Mucosa of gallbladder (tissue), 1 donor: ENCODE results near the gene HAGHL. TPM values are rescaled to one million over a fixed set of nuclear protein-coding genes. Genes with fewer than 3 reads are reported as not detected.
A peak's percentile ranks its signal among the peaks of the same experiment; 100 is the strongest.
"Not testable (repeated sequence)": the region's sequence is repeated elsewhere in the genome, so short reads cannot be mapped to it uniquely, and the experiment has no call there.

ENCODE experiments used
- DNase-seq: peaks from one replicate; pipeline ENCODE4 v3.0.0-alpha.2; 2020; ENCODE audit warnings: low spot score
- total RNA-seq: library from RNA; stranded (reverse); gene quantifications from one replicate; pipeline ENCODE4 v1.2.1, GENCODE V29; 2021
- donor health status: DM: no; HTN: no; CAD: no.

Gene HAGHL
- total RNA-seq, 1 donor from 2014 or later = 13.4 TPM

DNA sequence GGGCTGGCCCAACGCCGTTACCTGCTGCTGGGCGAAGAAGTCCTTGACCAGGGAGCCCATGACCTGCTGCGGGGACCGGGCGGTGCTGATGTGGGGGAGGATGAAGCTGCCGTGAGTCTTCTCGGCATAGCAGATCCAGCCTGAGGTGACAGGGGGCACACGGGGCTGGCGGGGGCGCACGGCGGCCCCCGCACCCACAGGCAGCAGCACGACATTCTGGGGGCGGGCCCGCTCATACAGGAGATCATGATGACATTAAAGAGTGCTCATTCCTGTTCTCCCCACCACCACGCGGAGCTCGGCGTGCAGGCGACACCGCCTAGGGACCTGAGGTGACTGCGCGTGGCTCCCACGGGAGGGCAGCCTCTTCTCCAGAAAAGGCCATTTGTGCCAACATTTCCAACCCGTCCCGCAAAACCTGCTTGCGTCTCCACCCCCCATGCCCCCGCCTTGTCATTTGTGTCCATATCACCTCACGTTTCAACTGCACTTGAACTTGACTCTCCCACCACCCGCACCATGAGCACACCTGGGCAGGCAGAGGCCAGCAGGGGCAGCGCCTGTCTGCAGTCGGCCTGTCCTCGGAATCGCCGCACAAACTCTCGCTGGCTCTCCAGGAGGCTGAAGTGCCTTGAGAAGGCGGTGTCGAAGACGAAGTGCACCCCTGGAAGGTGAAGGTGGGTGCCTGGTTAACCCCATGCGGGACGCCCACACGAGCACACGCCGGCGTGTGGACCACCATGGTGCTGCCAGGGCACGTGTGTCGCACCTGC, 7.5 kb downstream of the HAGHL start:
- no peak for DNase-seq

DNA sequence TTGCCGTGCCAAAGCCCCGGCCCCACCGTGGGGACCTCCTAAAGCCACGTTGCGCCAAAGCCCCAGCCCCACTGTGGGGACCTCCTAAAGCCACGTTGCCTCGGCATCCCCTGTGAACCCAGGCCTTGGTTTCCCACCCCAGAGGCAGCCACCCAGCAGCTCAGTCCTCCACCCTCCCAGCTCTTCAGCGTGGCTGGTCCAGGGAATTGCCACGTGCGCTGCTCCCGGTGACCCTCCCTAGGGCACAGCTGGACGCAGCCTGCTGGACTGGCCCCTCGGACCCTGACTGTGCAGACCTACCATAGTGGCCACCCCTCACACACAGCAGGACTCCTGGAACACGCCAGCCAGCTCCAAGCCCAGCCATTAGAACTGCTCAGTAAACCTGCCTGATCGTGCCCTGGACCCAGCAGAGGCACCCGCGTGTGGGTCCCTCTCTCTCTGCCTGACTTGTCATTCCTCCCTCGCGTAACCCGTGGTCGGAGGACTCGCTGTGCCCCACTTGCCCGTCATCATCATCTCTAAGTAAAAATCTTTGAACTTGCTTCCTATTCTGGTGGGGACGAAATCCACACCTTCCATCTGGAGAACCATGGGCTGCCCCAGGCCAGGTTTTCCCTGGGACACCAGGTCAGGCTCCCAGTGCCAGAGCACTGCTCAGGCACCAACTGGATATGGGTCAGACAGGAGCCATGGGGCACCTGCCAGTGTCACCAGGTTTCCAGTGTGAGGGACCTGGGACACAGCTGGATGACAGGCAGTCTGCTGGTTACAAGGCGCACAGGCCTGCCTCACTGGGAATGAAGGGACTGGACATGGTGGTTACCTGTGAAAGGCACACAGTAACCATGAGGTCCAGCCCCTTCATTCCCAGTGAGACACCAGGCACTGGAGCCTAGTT, 8.3 kb downstream of the HAGHL start:
- no peak for DNase-seq

DNA sequence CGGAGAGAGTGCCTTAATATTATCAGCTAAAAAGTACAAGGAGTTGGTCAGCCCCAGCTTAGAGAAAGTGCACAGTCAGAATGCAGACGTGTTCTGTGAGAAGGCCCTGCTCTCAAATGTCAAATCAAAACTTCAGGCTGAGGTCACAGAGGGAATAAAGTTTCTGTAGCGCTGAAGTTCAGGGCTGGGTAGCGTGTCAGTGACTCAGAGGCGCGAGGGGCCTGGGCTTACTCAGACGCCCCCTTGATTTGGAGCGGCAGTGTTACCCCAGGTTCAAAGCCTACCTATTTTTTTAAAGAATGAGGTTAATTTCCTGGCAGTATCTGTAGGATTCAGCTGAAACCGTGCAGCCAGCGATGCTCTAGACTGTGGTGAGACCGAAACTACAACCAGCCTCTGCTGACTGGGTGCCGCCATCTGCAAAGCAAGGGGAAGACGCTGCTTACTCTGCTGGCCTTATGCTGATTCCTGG, 9.1 kb downstream of the HAGHL start:
- no peak for DNase-seq

DNA sequence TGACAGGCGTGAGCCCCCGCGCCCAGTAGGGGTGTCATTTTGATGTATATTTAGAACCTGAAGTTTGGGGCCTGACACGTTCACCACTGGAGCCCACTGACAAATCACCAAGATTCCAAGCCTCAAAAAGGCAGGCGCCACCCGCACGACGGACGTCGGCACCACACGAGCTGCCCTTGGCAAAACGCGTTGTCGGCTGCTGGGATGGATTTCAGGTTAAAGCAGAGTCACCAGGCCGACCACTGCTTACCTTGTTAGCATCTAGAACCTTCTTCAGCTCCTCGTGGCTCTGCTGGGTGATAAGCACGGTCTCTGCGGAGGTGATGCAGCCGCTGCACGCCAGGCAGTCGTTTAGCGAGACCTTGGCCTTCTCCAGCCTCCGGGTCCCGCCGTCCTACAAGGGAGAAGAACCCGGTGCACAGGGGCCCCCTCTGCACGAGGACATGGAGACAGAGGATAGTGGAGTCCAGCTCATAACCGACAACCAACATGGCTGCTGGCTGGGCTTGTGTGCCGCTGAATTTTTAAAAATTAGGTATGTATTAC, 10.1 kb downstream of the HAGHL start:
- no peak for DNase-seq

DNA sequence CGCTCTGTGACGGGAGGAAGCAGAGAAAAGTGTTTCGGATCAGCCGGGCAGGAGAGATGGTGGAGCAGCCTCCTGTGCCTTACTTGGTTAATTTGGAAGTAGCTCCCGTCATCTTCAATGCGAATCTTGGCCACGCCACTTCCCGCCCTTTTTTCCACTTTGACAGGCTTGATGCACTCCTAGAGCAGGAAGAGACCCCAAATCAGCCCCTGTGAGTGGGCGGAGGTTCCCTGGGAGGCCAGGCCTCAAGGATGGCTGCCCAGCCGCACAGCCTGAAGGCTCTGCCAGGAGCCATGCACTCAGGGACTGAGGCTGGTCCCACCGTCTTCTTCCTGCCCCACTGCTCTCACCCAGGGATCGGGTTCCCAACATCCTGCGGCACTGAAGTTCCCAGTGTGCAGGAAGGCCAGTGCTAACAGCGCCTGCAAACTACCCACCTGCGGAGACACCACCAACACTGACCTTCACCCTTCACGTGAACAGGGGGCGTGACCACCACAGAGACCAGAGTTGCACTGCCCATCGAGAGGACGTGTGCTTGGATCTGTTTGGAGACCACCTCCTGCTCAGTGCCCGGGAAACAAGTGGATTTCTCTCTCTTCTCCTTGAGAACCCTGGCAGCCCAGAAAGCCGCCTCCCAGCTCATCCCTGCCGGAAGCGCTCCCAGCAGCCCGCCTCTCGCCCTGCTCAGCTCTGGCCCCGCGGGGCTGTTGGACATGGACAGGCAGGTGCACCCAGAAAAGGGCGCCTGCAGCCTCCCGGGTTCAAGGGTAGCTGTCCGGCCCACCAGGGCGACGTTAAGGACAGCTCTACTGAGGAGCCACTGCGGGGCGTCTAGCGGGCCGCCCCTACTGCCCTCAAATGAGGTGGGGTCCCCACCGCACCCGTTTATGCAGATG, 12.9 kb downstream of the HAGHL start:
- no peak for DNase-seq

DNA sequence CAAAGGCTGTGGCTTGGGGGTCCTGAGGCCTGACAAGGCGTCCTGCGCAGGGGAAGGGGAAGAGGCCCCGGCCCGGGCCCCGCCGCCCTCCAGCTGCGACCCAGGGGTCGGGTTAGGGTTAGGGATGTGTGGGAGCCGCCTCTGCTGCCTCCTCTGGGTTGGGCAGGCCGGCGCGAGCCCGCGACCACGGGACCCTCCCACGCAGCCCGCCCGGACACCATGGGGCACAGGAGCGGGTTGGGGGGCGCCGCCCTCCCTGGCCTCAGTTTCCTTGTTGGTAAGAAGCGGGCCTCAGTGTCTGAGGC, 13.5 kb downstream of the HAGHL start:
- DNase-seq = no peak

DNA sequence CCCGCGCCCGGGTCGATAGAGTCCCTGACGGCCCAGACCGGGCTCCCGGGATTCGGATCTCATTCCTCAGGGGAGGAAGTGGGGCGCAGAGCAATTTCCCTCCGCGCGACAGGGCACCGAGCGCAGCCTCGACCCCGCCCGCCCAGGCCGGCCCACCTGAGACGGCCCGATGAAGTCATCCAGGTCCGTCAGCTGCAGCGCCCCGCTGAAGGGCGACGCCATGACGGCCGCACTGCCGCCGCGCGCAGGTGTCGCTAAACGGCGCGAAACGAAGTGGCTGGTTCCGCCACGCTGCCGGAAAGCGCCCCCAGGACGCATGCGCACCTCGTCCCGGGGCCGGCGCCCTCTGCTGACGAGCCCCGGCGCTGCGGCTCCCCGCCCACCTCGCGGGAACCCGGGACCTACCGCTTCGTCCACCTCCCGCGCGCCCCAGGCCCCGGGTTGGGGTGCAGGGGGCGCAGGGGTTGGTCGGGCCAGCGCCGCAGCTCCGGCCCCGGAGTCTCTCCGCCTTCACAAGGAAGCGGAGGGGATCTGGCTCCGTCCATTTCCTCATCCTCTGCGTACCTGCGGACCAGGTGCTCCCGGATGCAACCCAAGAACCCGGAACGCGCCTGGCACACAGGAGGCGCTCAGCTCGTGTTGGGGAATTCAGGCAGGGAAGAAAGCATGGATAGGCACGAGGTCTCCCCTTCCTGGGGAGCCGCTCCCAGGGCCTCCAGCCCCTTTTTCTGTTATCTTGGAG, 14.0 kb downstream of the HAGHL start, which contains the start of gene CIAO3:
CIAO3 (minus strand) TSS at position 234 of the 742 bp plus-strand sequence; CDS start at position 222, 12 bp downstream.
- DNase-seq = peak; percentile 90

DNA sequence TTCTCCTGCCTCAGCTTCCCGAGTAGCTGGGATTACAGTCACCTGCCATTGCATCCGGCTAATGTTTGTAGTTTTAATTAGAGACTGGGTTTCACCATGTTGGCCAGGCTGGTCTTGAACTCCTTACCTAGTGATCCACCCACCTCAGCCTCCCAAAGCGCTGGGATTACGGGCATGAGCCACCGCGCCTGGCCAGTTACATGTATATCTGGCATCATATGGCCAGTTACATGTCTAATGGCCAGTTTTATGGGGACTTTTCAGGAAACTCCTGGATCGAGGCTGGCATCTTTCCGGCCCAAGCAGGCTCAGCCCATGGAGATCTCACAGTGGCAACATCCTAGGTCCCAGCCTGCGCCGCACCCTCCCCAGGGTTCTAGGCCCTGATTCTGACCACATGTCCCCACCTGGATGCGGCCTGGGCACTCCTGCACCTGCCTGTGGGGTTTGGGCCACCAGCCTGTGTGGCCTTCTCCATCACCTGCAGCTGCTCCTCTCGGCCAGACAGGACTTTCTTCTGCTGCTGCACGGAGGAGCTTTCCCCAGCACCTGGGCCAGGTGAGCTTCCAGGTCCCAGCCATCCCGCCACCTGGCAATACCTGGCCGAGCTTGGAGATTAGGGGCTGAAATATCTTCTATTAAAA, 15.2 kb downstream of the HAGHL start:
- DNase-seq = no peak

DNA sequence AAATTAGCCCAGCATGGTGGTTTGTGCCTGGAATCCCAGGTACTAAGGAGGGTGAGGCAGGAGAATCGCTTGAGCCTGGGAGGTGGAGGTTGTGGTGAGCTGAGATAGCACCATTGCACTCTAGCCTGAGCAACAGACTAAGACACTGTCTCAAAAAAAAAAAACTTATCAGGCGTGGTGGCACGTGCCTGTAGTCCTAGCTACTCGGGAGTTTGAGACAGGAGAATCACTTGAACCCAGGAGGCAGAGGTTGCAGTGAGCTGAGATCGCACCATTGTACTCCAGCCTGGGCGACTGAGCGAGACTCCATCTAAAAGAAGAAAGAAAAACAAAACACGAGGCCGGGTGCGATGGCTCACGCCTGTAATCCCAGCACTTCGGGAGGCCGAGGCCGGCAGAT, 16.0 kb downstream of the HAGHL start:
- not testable (repeated sequence) for DNase-seq

DNA sequence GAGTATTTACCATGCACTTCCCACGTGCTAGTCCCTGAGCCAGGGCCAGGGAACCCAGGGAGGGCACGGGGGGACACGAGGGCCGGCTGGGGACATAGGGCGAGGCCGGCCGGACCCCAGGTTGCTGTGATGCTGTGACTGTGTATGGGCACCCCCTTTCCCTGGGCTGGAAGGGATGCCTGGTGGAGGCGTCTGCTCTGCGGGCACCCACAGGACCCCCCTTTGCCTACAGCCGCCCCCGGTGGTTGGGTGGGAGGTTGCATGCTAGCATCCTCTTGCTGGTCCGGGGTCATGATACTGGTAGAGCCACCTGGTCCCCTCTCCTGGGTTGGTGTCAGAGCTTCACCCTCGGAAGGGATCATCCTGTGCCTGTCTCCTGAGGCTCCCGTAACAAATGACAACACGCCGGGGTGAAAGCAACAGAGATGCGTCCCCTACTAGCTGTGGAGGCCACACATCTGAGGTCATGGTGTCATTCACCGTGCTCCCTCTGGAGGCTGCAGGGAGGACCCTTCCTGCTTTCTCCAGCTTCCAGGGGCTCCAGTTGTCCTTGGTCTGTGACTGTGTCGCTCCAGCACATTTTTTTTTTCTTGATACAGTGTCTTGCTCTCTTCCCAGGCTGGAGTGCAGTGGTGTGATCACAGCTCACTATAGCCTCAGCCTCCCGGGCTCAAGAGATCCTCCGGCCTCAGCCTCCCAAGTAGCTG, 17.0 kb downstream of the HAGHL start:
- no peak for DNase-seq

DNA sequence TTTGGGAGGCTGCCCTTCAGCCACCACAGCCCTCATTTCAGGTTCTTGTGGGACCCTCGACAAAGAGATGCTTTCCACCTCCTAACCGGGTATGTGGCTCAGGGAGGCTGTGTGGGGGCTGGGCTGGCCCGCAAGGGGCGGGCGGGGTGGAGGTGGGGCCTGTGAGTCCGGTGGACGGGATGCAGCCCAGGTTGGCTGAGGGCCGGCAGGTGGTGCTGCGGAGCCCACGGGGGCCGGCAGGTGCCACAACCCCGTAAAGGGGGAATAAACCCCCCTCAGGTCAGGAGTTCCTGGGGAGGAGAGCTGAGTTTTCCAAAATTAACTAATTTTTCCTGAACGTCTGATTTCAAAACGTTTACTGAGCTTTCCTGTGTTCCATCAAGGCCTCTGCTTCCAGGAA, 18.8 kb downstream of the HAGHL start:
- DNase-seq = no peak

DNA sequence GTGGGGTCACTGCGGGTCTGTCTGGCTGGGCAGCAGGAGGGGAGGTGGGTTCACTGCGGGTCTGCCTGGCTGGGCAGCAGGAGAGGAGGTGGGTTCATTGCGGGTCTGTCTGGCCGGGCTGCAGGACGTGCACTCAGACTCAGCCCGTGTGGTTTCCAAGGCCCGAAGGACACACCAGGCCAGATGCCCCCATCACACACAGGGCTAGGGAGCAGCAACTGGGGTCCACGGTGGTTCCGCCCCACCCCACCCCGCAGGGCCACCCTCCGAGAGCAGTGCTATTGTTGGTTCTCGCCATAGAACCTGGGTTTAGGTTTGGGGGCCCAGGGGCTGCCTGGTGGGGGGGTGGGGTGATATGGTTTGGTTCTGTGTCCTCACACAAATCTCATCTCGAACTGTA, 19.7 kb downstream of the HAGHL start:
- DNase-seq = no peak

DNA sequence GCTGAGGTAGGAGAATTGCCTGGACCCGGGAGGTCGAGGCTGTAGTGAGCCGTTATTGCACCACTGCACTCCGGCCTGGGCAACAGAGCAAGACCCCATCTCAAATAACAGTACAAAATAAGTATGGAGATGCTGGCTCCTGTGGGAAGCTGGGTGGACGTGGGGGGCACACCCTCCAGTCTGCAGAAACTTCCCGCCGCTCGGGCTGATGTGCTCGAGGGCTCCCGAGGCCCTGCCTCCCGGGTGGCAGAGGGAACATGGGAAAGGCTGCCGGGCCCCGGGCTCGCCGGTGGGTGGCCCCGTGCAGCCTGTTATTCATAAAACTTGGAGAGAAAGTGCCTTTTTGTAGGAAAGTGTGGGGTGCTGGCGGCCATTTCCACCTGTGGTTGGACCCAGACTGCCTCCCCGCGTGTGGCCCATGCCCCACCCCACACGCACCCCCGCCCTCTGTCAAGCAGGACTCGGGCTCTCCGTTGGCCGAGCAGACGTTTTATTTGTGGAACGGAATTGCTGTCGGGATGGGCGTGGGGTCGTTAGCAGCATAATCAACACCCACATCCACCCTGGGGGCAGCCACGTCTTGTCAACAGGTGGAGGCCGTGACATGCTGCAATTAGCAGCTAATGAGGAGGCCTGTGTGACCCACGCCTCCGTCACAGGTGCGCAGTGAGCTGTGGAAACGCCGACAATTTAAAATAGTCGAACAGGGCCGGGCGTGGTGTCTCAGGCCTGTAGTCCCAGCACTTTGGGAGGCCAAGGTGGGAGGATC, 21.3 kb downstream of the HAGHL start:
- no peak for DNase-seq

DNA sequence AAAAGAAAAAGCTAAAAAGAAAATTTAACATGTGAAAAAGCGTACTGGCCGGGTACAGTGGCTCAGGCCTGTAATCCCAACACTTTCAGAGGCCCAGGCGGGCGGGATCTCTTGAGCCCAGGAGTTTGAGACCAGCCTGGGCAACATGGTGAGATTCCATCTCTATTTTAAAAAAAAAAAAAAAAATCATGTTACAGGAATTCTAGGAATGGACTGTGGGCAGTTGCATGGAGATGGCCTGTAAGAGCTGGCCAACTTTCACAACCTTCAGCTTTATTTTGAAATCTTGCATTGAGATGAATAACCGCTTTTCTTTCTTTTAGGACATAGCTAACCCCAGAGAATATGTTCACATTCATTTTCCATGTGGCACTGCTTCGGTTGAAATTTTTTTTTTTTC, 22.1 kb downstream of the HAGHL start:
- no peak for DNase-seq

DNA sequence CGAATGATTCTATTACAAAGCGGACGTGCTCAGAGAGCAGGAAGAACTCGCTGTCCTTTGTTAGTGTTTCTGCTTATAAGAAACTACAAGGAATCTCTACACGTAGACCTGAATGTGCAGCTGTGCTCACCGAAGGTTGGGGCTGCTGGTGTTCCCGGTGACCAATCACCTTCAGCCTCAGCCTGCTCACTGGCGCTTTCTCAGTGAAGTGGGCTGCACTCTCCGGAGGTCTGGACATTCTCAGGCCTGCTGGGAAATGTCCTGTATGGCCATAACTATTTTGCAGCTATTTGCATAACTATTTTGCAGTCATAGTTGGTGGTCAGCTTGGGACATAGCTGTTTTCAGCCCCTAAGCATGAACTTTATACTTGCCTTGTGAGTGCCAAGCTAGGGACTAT, 23.6 kb downstream of the HAGHL start:
- DNase-seq = no peak

DNA sequence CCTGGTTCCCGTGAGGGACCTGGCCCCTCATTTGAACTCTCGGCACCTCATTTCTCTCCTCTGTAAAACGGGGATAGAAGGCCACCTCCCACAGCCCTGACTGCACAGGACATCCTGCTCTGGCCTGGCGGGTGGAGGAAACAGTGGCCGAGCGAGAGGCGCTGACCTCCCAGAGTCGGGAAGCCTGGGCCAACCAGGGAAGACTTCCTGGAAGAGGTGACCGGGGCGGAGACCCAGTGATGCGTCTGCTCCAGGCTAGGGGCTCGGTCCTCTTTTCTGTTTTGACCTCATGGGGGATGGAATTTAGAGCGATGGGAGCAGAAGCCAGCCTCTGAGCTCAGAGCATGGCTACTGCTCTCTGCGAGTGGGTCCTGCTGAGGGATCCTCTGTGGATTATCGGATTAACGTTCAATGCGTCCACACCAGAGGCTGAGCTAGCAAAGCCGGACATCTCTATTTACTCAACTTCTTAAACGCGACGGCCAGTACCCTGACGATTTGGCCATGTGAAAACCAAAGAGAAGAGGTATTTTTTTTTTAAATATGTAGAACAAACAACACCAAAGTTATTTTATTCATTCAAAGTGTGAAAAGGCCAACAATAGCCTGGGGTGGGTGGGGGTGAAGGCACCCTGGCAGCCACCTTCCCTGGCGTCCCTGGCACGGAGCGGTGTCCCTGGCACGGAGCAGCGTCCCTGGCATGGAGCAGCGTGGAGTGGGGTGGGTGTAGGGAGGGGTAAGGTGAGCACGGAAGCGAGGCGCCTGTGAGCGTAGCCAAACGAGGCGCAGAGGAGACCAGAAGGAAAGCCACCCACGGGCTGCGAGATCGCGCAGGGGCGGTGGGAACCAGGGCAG, 24.5 kb downstream of the HAGHL start:
- no peak for DNase-seq

DNA sequence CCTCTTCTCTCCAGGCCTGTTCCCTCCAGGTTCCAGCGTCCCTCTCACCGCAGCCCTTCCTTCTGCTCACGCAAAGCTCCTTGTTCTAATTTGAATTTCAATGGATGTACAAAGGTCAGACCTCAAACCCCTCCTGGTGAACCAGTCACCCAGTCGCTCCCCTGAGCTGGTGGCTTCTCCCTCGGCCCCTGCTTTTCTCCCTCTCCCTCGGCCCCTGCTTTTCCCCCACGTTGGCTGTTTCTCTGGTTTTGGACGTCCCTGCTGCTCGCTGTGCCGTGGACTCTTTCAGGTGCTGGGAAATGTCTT, 25.1 kb downstream of the HAGHL start:
- no peak for DNase-seq

DNA sequence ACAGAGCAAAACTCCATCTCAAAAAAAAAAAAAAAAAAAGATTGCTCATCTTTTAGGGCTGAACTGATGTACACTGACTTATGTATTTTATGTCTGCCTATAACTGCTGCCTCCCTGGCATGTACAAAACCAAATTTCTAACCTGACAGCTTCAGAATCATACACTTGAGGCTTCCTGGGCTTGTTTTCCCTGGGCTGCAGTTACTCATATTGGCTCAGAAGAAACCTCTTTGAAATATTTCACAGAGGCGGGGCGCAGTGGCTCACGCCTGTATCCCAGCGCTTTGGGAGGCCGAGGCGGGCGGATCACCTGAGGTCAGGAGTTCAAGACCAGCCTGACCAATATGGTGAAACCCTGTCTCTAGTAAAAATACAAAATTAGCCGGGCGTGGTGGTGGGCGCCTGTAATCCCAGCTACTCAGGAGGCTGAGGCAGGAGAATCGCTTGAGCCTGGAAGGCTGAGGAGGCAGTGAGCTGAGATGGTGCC, 27.3 kb downstream of the HAGHL start:
- not testable (repeated sequence) for DNase-seq
